Endothelial cell of umbilical vein (primary cell): ENCODE results near the gene CYP17A1. TPM values are rescaled to one million over a fixed set of nuclear protein-coding genes. Genes with fewer than 3 reads are reported as not detected.

Source experiments
- BruUV-seq: library from RNA; stranded (reverse); fragments of 400-500 nt; replicated peaks from 2 replicates; lab custom pipeline; 2021; lab: Mats Ljungman, UMichigan
- CTCF ChIA-PET: fragments of 300-600, 350-600 bp; sonication (Branson Sonifier 250); formaldehyde crosslinking; loops from one replicate; lab custom pipeline; 2021; ENCODE audit warnings: antibody characterized with exemption, inconsistent platforms; lab: Charles Lee
- POLR2A ChIA-PET: fragments of 300-600, 350-600 bp; sonication (Branson Sonifier 250); formaldehyde crosslinking; loops from one replicate; lab custom pipeline; 2021; ENCODE audit warnings: antibody characterized with exemption, inconsistent platforms; lab: Charles Lee
- DNase-seq: peaks from one replicate; pipeline ENCODE4 v3.0.0-alpha.2; 2011; ENCODE audit warnings: low read depth, low spot score
- FAIRE-seq: peaks from 2 replicates; lab custom pipeline; 2011; peaks lifted over from hg19 to GRCh38; lab: Jason Lieb, UNC
- H2AFZ ChIP-seq: 2 replicates; pipeline ENCODE4 v1.6.0; 2012; ENCODE audit warnings: low read depth, low read length, control low read depth, inconsistent platforms
- H3K27ac ChIP-seq: 2 replicates; pipeline ENCODE4 v1.5.1; 2011; ENCODE audit warnings: low read depth, mild to moderate bottlenecking, control low read depth, low read length, moderate library complexity; ENCODE audit not compliant: insufficient read depth
- H3K27me3 ChIP-seq, 2 experiments: 2 replicates each; pipeline versions ENCODE4 v1.6.0 to v1.6.1; 2011; ENCODE audit warnings: low read length in 2 of 2, mixed read lengths in 1 of 2; ENCODE audit not compliant: control insufficient read depth in 2 of 2, insufficient read depth in 2 of 2
- H3K36me3 ChIP-seq, 2 experiments: 2 replicates in 1 of 2; 3 replicates in 1 of 2; pipeline ENCODE4 v1.5.1; 2011; ENCODE audit warnings: low read length in 2 of 2, mild to moderate bottlenecking in 1 of 2, moderate library complexity in 1 of 2; ENCODE audit not compliant: control insufficient read depth in 2 of 2, insufficient read depth in 2 of 2; ENCODE audit errors: extremely low read depth in 1 of 2
- H3K4me1 ChIP-seq: 3 replicates; pipeline ENCODE4 v1.5.1; 2011; ENCODE audit warnings: mild to moderate bottlenecking, low read length; ENCODE audit not compliant: control insufficient read depth, insufficient read depth; ENCODE audit errors: extremely low read depth
- H3K4me2 ChIP-seq: 2 replicates; pipeline ENCODE4 v1.6.1; 2011; ENCODE audit warnings: low read length, control low read depth, mixed read lengths; ENCODE audit not compliant: insufficient read depth
- H3K4me3 ChIP-seq, 3 experiments: fragments of 200-600 bp in 1 of 3; sonication (generic), shearing (Covaris generic) in 1 of 3; replicated peaks in 1 of 3; 2 replicates each; pipeline ENCODE4 v1.5.1; 2011 to 2016; ENCODE audit warnings: control low read depth in 3 of 3, low read length in 3 of 3, mild to moderate bottlenecking in 2 of 3, inconsistent platforms in 1 of 3, low read depth in 1 of 3, moderate library complexity in 1 of 3; ENCODE audit not compliant: insufficient read depth in 1 of 3
- H3K79me2 ChIP-seq: 2 replicates; pipeline ENCODE4 v1.6.0; 2012; ENCODE audit warnings: low read length, inconsistent platforms; ENCODE audit not compliant: control insufficient read depth, insufficient read depth
- H3K9ac ChIP-seq: replicated peaks from 2 replicates; pipeline ENCODE3; 2011; ENCODE audit warnings: low read length, control low read depth; ENCODE audit not compliant: insufficient read depth; ENCODE audit errors: extremely low read depth
- H3K9me1 ChIP-seq: replicated peaks from 3 replicates; pipeline ENCODE4 v1.6.0; 2011; ENCODE audit warnings: mild to moderate bottlenecking, low read length; ENCODE audit not compliant: control insufficient read depth, insufficient read depth; ENCODE audit errors: extremely low read depth
- H3K9me3 ChIP-seq: replicated peaks from 2 replicates; pipeline ENCODE4 v1.5.1; 2012; ENCODE audit warnings: low read length, inconsistent platforms; ENCODE audit not compliant: control insufficient read depth, insufficient read depth
- H4K20me1 ChIP-seq: replicated peaks from 2 replicates; pipeline ENCODE3; 2011; ENCODE audit warnings: mild to moderate bottlenecking, low read length; ENCODE audit not compliant: control insufficient read depth, insufficient read depth; ENCODE audit errors: extremely low read depth
- CTCF ChIP-seq, 2 donors: IDR thresholded peaks; 1 replicate in 1 of 2; 2 replicates in 1 of 2; pipeline ENCODE4 v1.5.1; 2011; ENCODE audit warnings: low read length in 2 of 2, mild to moderate bottlenecking in 2 of 2, moderate library complexity in 2 of 2, control low read depth in 1 of 2, inconsistent platforms in 1 of 2, low read depth in 1 of 2; ENCODE audit not compliant: insufficient read depth in 1 of 2; ENCODE audit errors: extremely low read depth in 1 of 2
- EZH2 ChIP-seq: IDR thresholded peaks from 2 replicates; pipeline ENCODE4 v1.6.1; 2012; ENCODE audit warnings: borderline replicate concordance, low read depth, mild to moderate bottlenecking, moderate library complexity, low read length, inconsistent platforms; ENCODE audit not compliant: severe bottlenecking
- FOS ChIP-seq: IDR thresholded peaks from 2 replicates; pipeline ENCODE4 v1.6.1; 2011; ENCODE audit warnings: mild to moderate bottlenecking, low read length, moderate library complexity, borderline replicate concordance; ENCODE audit not compliant: insufficient read depth
- GATA2 ChIP-seq: IDR thresholded peaks from 2 replicates; pipeline ENCODE4 v1.7.0; 2011; ENCODE audit warnings: low read depth, mild to moderate bottlenecking, moderate library complexity, mixed read lengths, low read length; ENCODE audit not compliant: insufficient read length, insufficient read depth
- JUN ChIP-seq: IDR thresholded peaks from 2 replicates; pipeline ENCODE4 v1.6.1; 2011; ENCODE audit warnings: borderline replicate concordance, low read depth; ENCODE audit not compliant: insufficient read length, insufficient read depth
- MAX ChIP-seq: IDR thresholded peaks from 2 replicates; pipeline ENCODE4 v1.6.1; 2011; ENCODE audit not compliant: insufficient read depth, insufficient read length
- MYC ChIP-seq: IDR thresholded peaks from one replicate; pipeline ENCODE4 v1.6.1; 2011; ENCODE audit warnings: mild to moderate bottlenecking, low read depth, low read length
- POLR2A ChIP-seq: IDR thresholded peaks from 2 replicates; pipeline ENCODE4 v1.6.1; 2012; ENCODE audit warnings: low read depth, mild to moderate bottlenecking, control low read depth, low read length
- POLR2AphosphoS5 ChIP-seq: IDR thresholded peaks from 2 replicates; pipeline ENCODE4 v1.6.1; 2012; ENCODE audit warnings: low read depth, mild to moderate bottlenecking, control low read depth, low read length, moderate library complexity; ENCODE audit not compliant: insufficient read depth
- dilution Hi-C: fragments of 300-500 bp; cut with MboI; formaldehyde crosslinking; loops from one replicate; pipeline ENCODE4 v1.15.0; 2019; ENCODE audit warnings: low sequenced_read_pairs; ENCODE audit not compliant: extremely low pct_ligation_motif_present
- intact Hi-C: fragments of 100-400 bp; cut with micrococcal nuclease; formaldehyde crosslinking; loops from one replicate; pipeline ENCODE4 v1.10.0; 2022
- polyA plus RNA-seq, 4 experiments: library from polyadenylated mRNA; depleted of rRNA in 3 of 4; stranded (reverse) in 3 of 4; unstranded in 1 of 4; fragments of >200 nt; gene quantifications; 2 replicates each; pipeline versions ENCODE4 v1.2.1 to v1.2.3, GENCODE V29; 2011 to 2012; ENCODE audit warnings: missing spikeins in 1 of 4
- total RNA-seq: library from RNA; stranded (reverse); gene quantifications from 2 replicates; pipeline ENCODE4 v1.2.3, GENCODE V29; 2021

The CYP17A1 gene
- total and polyA plus RNA-seq, 2 donors (not counting 3 experiments of a cell fraction or from before 2014, with no cell fraction given) = not detected

- no peak overlapping the region for H3K4me3 ChIP-seq
These were observed 22.1 kb downstream of the CYP17A1 start for GRCh38 chr10:102814873-102815661.

GRCh38 chr10:102814453-102814871, 22.8 kb downstream of the CYP17A1 start:
- Histone ChIP-seq H3K4me1 (peaks cover 42% of the 10 kb centered on the region), H3K79me2 (no peaks in the 10 kb centered on the region), H3K27me3 (no peaks in the 10 kb centered on the region), H4K20me1 (no peaks in the 10 kb centered on the region), H3K9ac (peak overlapping the region; percentile 90), H3K9me3 (no peaks in the 10 kb centered on the region), H3K9me1 (no peaks in the 10 kb centered on the region), H2AFZ (no peak overlapping the region), H3K36me3 (peaks cover 0 to 28% of the 10 kb centered on the region in 2 experiments), H3K4me2 (peak overlapping the region; percentile 24), H3K27ac (peak overlapping the region; percentile 99), H3K4me3 (no peak overlapping the region)
- peak; percentile 90 for TF ChIP-seq POLR2AphosphoS5
- peak; percentile 87 for TF ChIP-seq GATA2
- TF ChIP-seq MYC = peak; percentile 17
- TF ChIP-seq CTCF (IDR thresholded peaks at IDR 0.05; ENCODE audit: extremely low read depth in 1 of 2, insufficient read depth in 1 of 2, low read depth in 1 of 2, low read length in 2 of 2) = no peak
- TF ChIP-seq JUN = peak; percentile 64
- no peak for TF ChIP-seq EZH2
- TF ChIP-seq POLR2A = peak; percentile 45
- TF ChIP-seq FOS = peak; percentile 92
- TF ChIP-seq MAX = no peak
- FAIRE-seq (peak; percentile 94), DNase-seq (peak; percentile 98)
- CTCF ChIA-PET = interaction anchor here (0.7 to 3.6 kb wide), 5 partner anchors 12 to 1816 kb away, joined by 4 to 15 read pairs (median 4); partner anchors contain the start of gene WBP1L
- intact Hi-C loops (loop anchor here (1.0 kb wide), 4 partner anchors 11 to 311 kb away; partner anchors contain the start of gene SUFU), dilution Hi-C loops (no loop called here)
- POLR2A ChIA-PET = no interaction called here
- BruUV-seq = no TSS peak

More at GRCh38 chr10:102814873-102815661, 22.1 kb downstream of the CYP17A1 start:
- TF ChIP-seq FOS (no peak), JUN (no peak)
- H3K27me3 ChIP-seq = no peaks in the 10 kb centered on the region
- peak overlapping the region; percentile 99 for H3K27ac ChIP-seq
- intact Hi-C loops = loop anchor here (1.0 kb wide), 5 partner anchors 12 to 312 kb away; partner anchors contain the start of genes SUFU and WBP1L
- ChIA-PET CTCF (interaction anchor here (0.7 to 3.6 kb wide), 14 partner anchors 12 to 1817 kb away, joined by 3 to 15 read pairs (median 6); partner anchors contain the start of genes ARL3 and SFXN2), POLR2A (interaction anchor here (2.1 kb wide), 1 partner anchor 38 kb away, joined by 5 read pairs; no protein-coding TSS in a partner anchor)
- peak overlapping the region; percentile 53 for H3K4me2 ChIP-seq
- H3K36me3 ChIP-seq = peaks cover 0 to 24% of the 10 kb centered on the region in 2 experiments
- H3K9me3 ChIP-seq = no peaks in the 10 kb centered on the region
- dilution Hi-C loops = no loop called here
- no peaks in the 10 kb centered on the region for H4K20me1 ChIP-seq
- DNase-seq = peak; percentile 78
- BruUV-seq = no TSS peak
- H2AFZ ChIP-seq = no peak overlapping the region
- H3K9me1 ChIP-seq = no peaks in the 10 kb centered on the region
- H3K4me1 ChIP-seq = peaks cover 42% of the 10 kb centered on the region
- FAIRE-seq = no peak
- no peaks in the 10 kb centered on the region for H3K79me2 ChIP-seq
- H3K9ac ChIP-seq = peak overlapping the region; percentile 90
